WTC11 (cell line): ENCODE data around the gene SNRPB2. TPM values are rescaled to one million over a fixed set of nuclear protein-coding genes. Genes with fewer than 3 reads are reported as not detected.

ENCODE experiments used
- ATAC-seq: fragments of 200-7000 bp; cut with Tn5 transposase; 2 replicates; pipeline ENCODE4 v1.10.0; 2021; ENCODE audit warnings: mild to moderate bottlenecking, moderate library complexity
- CTCF ChIA-PET: fragments of 300-600 bp; sonication (Branson Sonifier 250); formaldehyde crosslinking; loops from one replicate; lab custom pipeline; 2021; ENCODE audit warnings: antibody characterized with exemption; lab: Charles Lee
- POLR2A ChIA-PET: fragments of 350-600 bp; sonication (Branson Sonifier 250); formaldehyde crosslinking; loops from one replicate; lab custom pipeline; 2021; ENCODE audit warnings: antibody characterized with exemption; lab: Charles Lee
- DNase-seq: peaks from one replicate; pipeline ENCODE4 v3.0.0; 2021; ENCODE audit warnings: low spot score
- H3K27ac Mint-ChIP-seq: 2 replicates; pipeline ENCODE4 v1.8.0; 2021; ENCODE audit warnings: mixed read lengths
- H3K27me3 Mint-ChIP-seq: 2 replicates; pipeline ENCODE4 v1.8.0; 2021; ENCODE audit warnings: low read depth, mild to moderate bottlenecking, moderate library complexity, mixed read lengths
- H3K36me3 Mint-ChIP-seq: 2 replicates; pipeline ENCODE4 v1.8.0; 2021; ENCODE audit warnings: mixed read lengths
- H3K4me1 Mint-ChIP-seq: 2 replicates; pipeline ENCODE4 v1.8.0; 2022; ENCODE audit warnings: mixed read lengths
- H3K4me3 Mint-ChIP-seq: 2 replicates; pipeline ENCODE4 v1.8.0; 2021; ENCODE audit warnings: mild to moderate bottlenecking, moderate library complexity, mixed read lengths
- H3K9me3 Mint-ChIP-seq: 2 replicates; pipeline ENCODE4 v1.8.0; 2021; ENCODE audit warnings: mixed read lengths
- AFF4 ChIP-seq: sonication (generic); formaldehyde crosslinking; IDR thresholded peaks from 2 replicates; pipeline ENCODE4 v1.8.1; 2023; ENCODE audit warnings: mild to moderate bottlenecking, missing genetic modification reagents, borderline replicate concordance
- ATF1 ChIP-seq: sonication (generic); formaldehyde crosslinking; IDR thresholded peaks from 2 replicates; pipeline ENCODE4 v1.8.1; 2023; ENCODE audit warnings: mild to moderate bottlenecking, moderate library complexity, missing genetic modification reagents
- CDX4 ChIP-seq: fragments of 250-450 bp; sonication (Bioruptor Pico); IDR thresholded peaks from 2 replicates; pipeline ENCODE4 v1.9.0; 2021; ENCODE audit warnings: moderate library complexity, mild to moderate bottlenecking, inconsistent platforms, borderline replicate concordance
- E2F1 ChIP-seq: sonication (generic); formaldehyde crosslinking; IDR thresholded peaks from 2 replicates; pipeline ENCODE4 v1.8.0; 2022; ENCODE audit warnings: mild to moderate bottlenecking, missing genetic modification reagents
- ELF4 ChIP-seq: sonication (generic); formaldehyde crosslinking; IDR thresholded peaks from 2 replicates; pipeline ENCODE4 v1.8.1; 2022; ENCODE audit warnings: low read depth, mild to moderate bottlenecking, moderate library complexity, missing genetic modification reagents
- FOXK1 ChIP-seq: sonication (generic); formaldehyde crosslinking; IDR thresholded peaks from 2 replicates; pipeline ENCODE4 v1.8.0; 2022; ENCODE audit warnings: mild to moderate bottlenecking, moderate library complexity, missing genetic modification reagents
- IRF1 ChIP-seq: sonication (generic); formaldehyde crosslinking; IDR thresholded peaks from 2 replicates; pipeline ENCODE4 v1.8.0; 2023; ENCODE audit warnings: missing genetic modification reagents
- MLX ChIP-seq: sonication (generic); formaldehyde crosslinking; IDR thresholded peaks from 2 replicates; pipeline ENCODE4 v1.8.1; 2023; ENCODE audit warnings: mild to moderate bottlenecking, missing genetic modification reagents, moderate library complexity
- MYBL2 ChIP-seq: sonication (generic); formaldehyde crosslinking; IDR thresholded peaks from 2 replicates; pipeline ENCODE4 v1.8.1; 2023; ENCODE audit warnings: mild to moderate bottlenecking, moderate library complexity, missing genetic modification reagents
- NFYB ChIP-seq: sonication (generic); formaldehyde crosslinking; conservative IDR thresholded peaks from 2 replicates; pipeline ENCODE4 v1.8.0; 2022; ENCODE audit warnings: low read depth, missing genetic modification reagents
- NR1H2 ChIP-seq: sonication (generic); formaldehyde crosslinking; IDR thresholded peaks from 2 replicates; pipeline ENCODE4 v1.9.0; 2021; ENCODE audit warnings: mild to moderate bottlenecking, moderate library complexity, missing genetic modification reagents
- PRDM15 ChIP-seq: sonication (generic); formaldehyde crosslinking; IDR thresholded peaks from 2 replicates; pipeline ENCODE4 v1.8.0; 2022; ENCODE audit warnings: missing genetic modification reagents
- RORB ChIP-seq: fragments of 250-450 bp; sonication (Bioruptor Pico); IDR thresholded peaks from 2 replicates; pipeline ENCODE4 v1.9.0; 2021; ENCODE audit warnings: mild to moderate bottlenecking
- SMAD4 ChIP-seq: sonication (generic); formaldehyde crosslinking; IDR thresholded peaks from 2 replicates; pipeline ENCODE4 v1.8.0; 2022; ENCODE audit warnings: mild to moderate bottlenecking, missing genetic modification reagents
- SP1 ChIP-seq: sonication (generic); formaldehyde crosslinking; conservative IDR thresholded peaks from 2 replicates; pipeline ENCODE4 v1.8.1; 2022; ENCODE audit warnings: missing genetic modification reagents
- TEAD1 ChIP-seq: sonication (generic); formaldehyde crosslinking; IDR thresholded peaks from 2 replicates; pipeline ENCODE4 v1.8.0; 2022; ENCODE audit warnings: mild to moderate bottlenecking, missing genetic modification reagents
- TP53 ChIP-seq: sonication (generic); formaldehyde crosslinking; IDR thresholded peaks from 2 replicates; pipeline ENCODE4 v1.8.1; 2023; ENCODE audit warnings: mild to moderate bottlenecking, missing genetic modification reagents
- ZMAT4 ChIP-seq: fragments of 250-450 bp; sonication (Bioruptor Pico); IDR thresholded peaks from 2 replicates; pipeline ENCODE4 v1.9.0; 2021; ENCODE audit warnings: mild to moderate bottlenecking
- ZNF121 ChIP-seq: sonication (generic); formaldehyde crosslinking; IDR thresholded peaks from 2 replicates; pipeline ENCODE4 v1.8.0; 2023; ENCODE audit warnings: missing genetic modification reagents
- ZNF232 ChIP-seq: sonication (generic); formaldehyde crosslinking; IDR thresholded peaks from 2 replicates; pipeline ENCODE4 v1.8.0; 2022; ENCODE audit warnings: mild to moderate bottlenecking, missing genetic modification reagents
- ZNF396 ChIP-seq: fragments of 250-450 bp; sonication (Bioruptor Pico); IDR thresholded peaks from 2 replicates; pipeline ENCODE4 v1.8.0; 2021; ENCODE audit warnings: mild to moderate bottlenecking, moderate library complexity, borderline replicate concordance
- ZNF512 ChIP-seq: sonication (generic); formaldehyde crosslinking; IDR thresholded peaks from 2 replicates; pipeline ENCODE4 v1.8.1; 2022; ENCODE audit warnings: missing genetic modification reagents, borderline replicate concordance
- total RNA-seq: library from RNA; stranded (reverse); gene quantifications from 3 replicates; pipeline ENCODE4 v1.2.3, GENCODE V29; 2021

SNRPB2 gene
- total RNA-seq, 1 experiment from 2014 or later, result 88.3 TPM

GRCh38 chr20:16764560-16764959 lies 34.7 kb downstream of the SNRPB2 start (continued):
- TF ChIP-seq AFF4 (CRISPR knock-in tag), result no peak
- no peak for TF ChIP-seq TEAD1 (CRISPR knock-in tag)
- TF ChIP-seq ZNF232 (CRISPR knock-in tag), result no peak
- no peak for TF ChIP-seq CDX4
- TF ChIP-seq ZMAT4, result no peak
- no peak for TF ChIP-seq MLX
- TF ChIP-seq ELF4 (CRISPR knock-in tag), result no peak
- TF ChIP-seq NFYB, result no peak
- no peak for TF ChIP-seq SMAD4

GRCh38 chr20:16771213-16771612 lies 41.4 kb downstream of the SNRPB2 start:
- H3K4me3 Mint-ChIP-seq, result no peak overlapping the region
- H3K9me3 Mint-ChIP-seq, result peaks cover 60% of the 10 kb centered on the region
- no peaks in the 10 kb centered on the region; the same call in 1 of the 2 replicates for H3K27me3 Mint-ChIP-seq
- no peak overlapping the region for H3K27ac Mint-ChIP-seq
- TF ChIP-seq PRDM15 (CRISPR knock-in tag) (no peak), TP53 (CRISPR knock-in tag) (no peak), FOXK1 (CRISPR knock-in tag) (no peak), RORB (CRISPR knock-in tag) (no peak), NFYB (no peak)
- CTCF ChIA-PET, result no interaction called here
- POLR2A ChIA-PET, result no interaction called here
- ATAC-seq (no peak), DNase-seq (no peak)
- H3K36me3 Mint-ChIP-seq, result peaks cover 26% of the 10 kb centered on the region
- H3K4me1 Mint-ChIP-seq, result peaks cover 10% of the 10 kb centered on the region

- ChIA-PET POLR2A (no interaction called here), CTCF (no interaction called here)
- no peaks in the 10 kb centered on the region for H3K4me1 Mint-ChIP-seq
These were observed 46.1 kb downstream of the SNRPB2 start for GRCh38 chr20:16775961-16776360.

More at GRCh38 chr20:16775961-16776360, 46.1 kb downstream of the SNRPB2 start:
- no peak for DNase-seq
- H3K9me3 Mint-ChIP-seq, result peaks cover 49% of the 10 kb centered on the region
- no peak overlapping the region for H3K27ac Mint-ChIP-seq
- H3K27me3 Mint-ChIP-seq, result no peaks in the 10 kb centered on the region; the same call in 1 of the 2 replicates
- no peak for ATAC-seq
- TF ChIP-seq ZNF512 (CRISPR knock-in tag), result no peak
- no peak for TF ChIP-seq MYBL2 (CRISPR knock-in tag)
- TF ChIP-seq IRF1 (CRISPR knock-in tag), result no peak
- TF ChIP-seq NFYB, result no peak
- TF ChIP-seq NR1H2 (CRISPR knock-in tag), result no peak
- TF ChIP-seq ZNF121, result no peak
- no peak for TF ChIP-seq ZNF396
- no peak for TF ChIP-seq E2F1 (CRISPR knock-in tag)
- TF ChIP-seq SP1 (CRISPR knock-in tag), result no peak
- no peak for TF ChIP-seq ATF1
- H3K36me3 Mint-ChIP-seq, result peaks cover 19% of the 10 kb centered on the region
- H3K4me3 Mint-ChIP-seq, result no peak overlapping the region
